HCT116 (cell line): ENCODE results near the gene PRMT3.

Experiments
- POLR2A ChIP-seq: IDR thresholded peaks from 2 replicates; pipeline ENCODE4 v1.7.0; 2011; ENCODE audit warnings: borderline replicate concordance; ENCODE audit not compliant: insufficient read depth, insufficient read length; ENCODE audit errors: extremely low read depth
- ZNF274 ChIP-seq: fragments of 200-500 bp; sonication (Bioruptor generic); IDR thresholded peaks from 2 replicates; pipeline ENCODE4 v1.6.1; 2014; ENCODE audit warnings: mild to moderate bottlenecking, low read depth, low read length, inconsistent platforms
- TF ChIP-seq, protein P1 (sequence below), 3 experiments: fragments of 200-600 bp in 1 of 3; sonication (generic) in 1 of 3; IDR thresholded peaks in 2 of 3; conservative IDR thresholded peaks in 1 of 3; 2 replicates each; pipeline ENCODE4 v1.5.1; 2012 to 2017; ENCODE audit warnings: low read depth in 2 of 3, low read length in 2 of 3, antibody characterized with exemption in 1 of 3, borderline replicate concordance in 1 of 3, control low read depth in 1 of 3, mild to moderate bottlenecking in 1 of 3, mixed read lengths in 1 of 3, mixed run types in 1 of 3, moderate library complexity in 1 of 3; ENCODE audit not compliant: insufficient read depth in 1 of 3

GRCh38 chr11:20493340-20493739, 105.8 kb downstream of the PRMT3 start:
- TF ChIP-seq, protein P1, sequence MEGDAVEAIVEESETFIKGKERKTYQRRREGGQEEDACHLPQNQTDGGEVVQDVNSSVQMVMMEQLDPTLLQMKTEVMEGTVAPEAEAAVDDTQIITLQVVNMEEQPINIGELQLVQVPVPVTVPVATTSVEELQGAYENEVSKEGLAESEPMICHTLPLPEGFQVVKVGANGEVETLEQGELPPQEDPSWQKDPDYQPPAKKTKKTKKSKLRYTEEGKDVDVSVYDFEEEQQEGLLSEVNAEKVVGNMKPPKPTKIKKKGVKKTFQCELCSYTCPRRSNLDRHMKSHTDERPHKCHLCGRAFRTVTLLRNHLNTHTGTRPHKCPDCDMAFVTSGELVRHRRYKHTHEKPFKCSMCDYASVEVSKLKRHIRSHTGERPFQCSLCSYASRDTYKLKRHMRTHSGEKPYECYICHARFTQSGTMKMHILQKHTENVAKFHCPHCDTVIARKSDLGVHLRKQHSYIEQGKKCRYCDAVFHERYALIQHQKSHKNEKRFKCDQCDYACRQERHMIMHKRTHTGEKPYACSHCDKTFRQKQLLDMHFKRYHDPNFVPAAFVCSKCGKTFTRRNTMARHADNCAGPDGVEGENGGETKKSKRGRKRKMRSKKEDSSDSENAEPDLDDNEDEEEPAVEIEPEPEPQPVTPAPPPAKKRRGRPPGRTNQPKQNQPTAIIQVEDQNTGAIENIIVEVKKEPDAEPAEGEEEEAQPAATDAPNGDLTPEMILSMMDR (IDR thresholded peaks at IDR 0.05 in 2 of 3, conservative IDR thresholded peaks at IDR 0.05 in 1 of 3; ENCODE audit: borderline replicate concordance in 1 of 3, insufficient read depth in 1 of 3, low read depth in 2 of 3, low read length in 2 of 3), result no peak
- TF ChIP-seq ZNF274 (no peak), POLR2A (no peak)
